SH-SY5Y (cell line): ENCODE data around the gene RREB1.

Experiments used
- GATA2 ChIP-seq: IDR thresholded peaks from 2 replicates; pipeline ENCODE4 v1.6.1; 2011; ENCODE audit warnings: mild to moderate bottlenecking, low read depth, low read length
- GATA3 ChIP-seq: IDR thresholded peaks from 2 replicates; pipeline ENCODE4 v1.6.1; 2011; ENCODE audit warnings: low read depth, mild to moderate bottlenecking, low read length, moderate library complexity

- no peak for TF ChIP-seq GATA2
- TF ChIP-seq GATA3, result no peak
These were observed 165.9 kb downstream of the RREB1 start for GRCh38 chr6:7273709-7274108.
